ENCODE data around the gene ODAD3. TPM values are rescaled to one million over a fixed set of nuclear protein-coding genes. Genes with fewer than 3 reads are reported as not detected.
"Not testable (repeated sequence)": the region's sequence is repeated elsewhere in the genome, so short reads cannot be mapped to it uniquely, and the experiment has no call there.

The ODAD3 gene
- total RNA-seq, 2 donors from 2014 or later = 0.30 to 0.95 TPM

DNA sequence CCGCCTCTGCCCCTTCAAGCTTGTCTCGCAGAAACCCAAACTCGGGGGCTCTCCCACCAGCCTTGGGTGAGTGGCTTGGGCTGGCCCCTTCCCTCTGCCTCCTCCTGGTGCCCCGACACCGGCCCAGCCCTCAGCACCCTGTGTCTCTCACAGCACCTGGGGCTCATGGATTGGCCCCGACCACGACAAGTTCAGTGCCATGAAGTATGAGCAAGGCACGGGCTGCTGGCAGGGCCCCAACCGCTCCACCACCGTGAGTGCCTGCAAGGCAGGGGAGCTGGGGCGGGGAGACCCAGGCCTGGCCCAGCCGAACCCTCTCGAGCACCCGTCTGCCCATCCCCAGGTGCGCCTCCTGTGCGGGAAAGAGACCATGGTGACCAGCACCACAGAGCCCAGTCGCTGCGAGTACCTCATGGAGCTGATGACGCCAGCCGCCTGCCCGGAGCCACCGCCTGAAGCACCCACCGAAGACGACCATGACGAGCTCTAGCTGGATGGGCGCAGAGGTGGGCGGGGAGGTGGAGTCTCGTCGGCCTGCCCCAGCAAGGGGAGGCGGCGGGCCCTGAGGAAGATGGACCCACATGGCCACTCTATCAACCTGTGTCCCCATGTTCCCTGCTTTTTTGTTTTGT lies 14.1 kb upstream of the ODAD3 start:
- DNase-seq (ENCODE audit: low spot score in 2 of 2) (no peak), ATAC-seq (no peak)
- H3K9me3 Mint-ChIP-seq = no peaks in the 10 kb centered on the region
- H3K27ac Mint-ChIP-seq = no peak overlapping the region
- no peaks in the 10 kb centered on the region for H3K36me3 Mint-ChIP-seq

DNA sequence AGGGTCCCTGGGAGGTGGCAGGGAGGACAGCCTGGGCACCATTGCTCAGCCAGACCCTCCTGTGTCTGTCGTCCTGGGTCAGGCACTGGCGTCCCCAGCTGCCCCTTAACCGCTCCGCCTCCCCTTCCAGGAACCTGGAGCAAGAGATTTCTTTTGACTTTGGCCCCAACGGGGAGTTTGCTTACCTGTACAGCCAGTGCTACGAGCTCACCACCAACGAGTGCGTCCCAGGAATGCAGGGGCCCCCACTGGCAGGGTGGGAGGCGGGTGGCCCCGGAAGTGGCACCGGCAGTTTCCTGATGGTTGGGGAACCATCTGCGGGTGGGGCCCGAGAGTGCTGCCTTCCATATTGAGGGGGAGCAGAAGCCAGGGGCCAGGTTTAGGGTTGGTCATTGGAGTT lies 13.5 kb upstream of the ODAD3 start:
- H3K36me3 Mint-ChIP-seq = no peaks in the 10 kb centered on the region
- no peak for DNase-seq (ENCODE audit: low spot score in 2 of 2)
- no peak for ATAC-seq
- H3K27ac Mint-ChIP-seq = no peak overlapping the region
- H3K9me3 Mint-ChIP-seq = no peaks in the 10 kb centered on the region

DNA sequence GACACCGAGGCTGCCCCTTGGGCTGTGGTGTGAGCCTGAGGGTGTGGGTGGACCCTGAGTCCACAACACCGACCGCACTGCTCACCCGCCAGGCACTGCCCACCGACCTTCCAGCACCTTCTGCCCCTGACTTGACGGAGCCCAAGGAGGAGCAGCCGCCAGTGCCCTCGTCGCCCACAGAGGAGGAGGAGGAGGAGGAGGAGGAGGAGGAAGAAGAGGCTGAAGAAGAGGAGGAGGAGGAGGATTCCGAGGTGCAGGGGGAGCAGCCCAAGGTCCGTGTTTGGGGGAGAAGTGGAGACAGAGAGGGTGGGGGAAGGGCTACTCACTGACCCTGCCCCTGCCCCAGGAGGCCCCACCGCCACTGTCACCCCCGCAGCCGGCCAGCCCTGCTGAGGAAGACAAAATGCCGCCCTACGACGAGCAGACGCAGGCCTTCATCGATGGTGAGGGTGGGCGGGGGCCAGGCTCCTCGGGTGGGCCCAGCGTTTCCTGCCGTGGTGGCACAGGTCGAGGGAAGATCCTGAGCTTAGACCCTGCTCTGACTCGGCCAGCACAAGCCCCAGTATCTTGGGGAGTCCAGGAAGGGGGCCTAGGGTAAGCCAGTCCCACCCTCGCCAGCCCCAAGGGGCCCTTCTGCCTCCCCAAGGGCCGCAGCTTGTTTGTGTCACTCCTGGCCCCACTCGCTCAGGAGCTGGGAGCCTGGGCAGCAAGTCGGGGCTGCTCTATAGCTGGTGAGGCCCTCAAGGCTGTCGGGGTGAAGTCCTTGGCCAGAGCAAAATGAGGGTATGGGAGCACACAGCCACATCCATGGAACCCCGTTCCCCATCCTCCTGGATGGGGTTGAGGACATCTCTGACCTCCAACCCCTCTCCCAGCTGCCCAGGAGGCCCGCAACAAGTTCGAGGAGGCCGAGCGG lies 12.7 kb upstream of the ODAD3 start:
- DNase-seq (ENCODE audit: low spot score in 2 of 2) (no peak), ATAC-seq (no peak)
- no peaks in the 10 kb centered on the region for H3K36me3 Mint-ChIP-seq
- no peaks in the 10 kb centered on the region for H3K9me3 Mint-ChIP-seq
- no peak overlapping the region for H3K27ac Mint-ChIP-seq

DNA sequence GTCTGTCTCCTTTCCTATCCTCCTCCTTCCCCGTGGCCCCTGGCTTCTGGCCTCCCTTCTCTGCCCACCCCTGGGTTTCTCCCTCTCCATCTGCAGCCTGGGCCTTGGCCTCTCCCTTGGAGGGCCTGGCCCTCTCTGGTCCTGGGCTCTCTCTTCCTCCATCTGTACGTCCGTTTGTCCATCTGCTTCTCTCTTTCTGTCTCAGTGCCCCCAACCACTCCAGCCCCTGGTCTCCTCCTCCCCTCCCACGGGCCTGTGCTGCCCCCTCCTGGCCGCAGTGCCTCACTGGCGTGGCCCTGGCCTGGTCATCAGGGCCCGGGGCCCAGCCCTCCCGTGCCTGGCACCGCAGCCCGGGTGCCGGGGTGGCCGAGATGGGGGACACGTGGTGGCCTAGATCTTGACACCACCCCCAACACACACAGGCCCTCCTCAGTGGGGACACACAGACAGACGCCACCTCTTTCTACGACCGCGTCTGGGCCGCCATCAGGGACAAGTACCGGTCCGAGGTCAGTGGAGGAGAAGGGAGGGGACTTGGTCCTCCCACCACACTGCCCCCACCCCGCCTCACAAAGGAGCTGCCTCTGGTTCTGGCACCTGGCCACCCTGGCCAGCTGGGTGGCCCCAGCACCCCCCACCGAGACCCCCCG lies 11.9 kb upstream of the ODAD3 start:
- Mint-ChIP-seq H3K9me3 (no peaks in the 10 kb centered on the region), H3K36me3 (peaks cover 0 to 5% of the 10 kb centered on the region in 2 donors), H3K27ac (peak overlapping the region in 1 of 2 donors; percentile 79)
- DNase-seq (ENCODE audit: low spot score in 2 of 2) (peak in 1 of 2 donors; percentile 68), ATAC-seq (peak; percentile 70 to 71)

DNA sequence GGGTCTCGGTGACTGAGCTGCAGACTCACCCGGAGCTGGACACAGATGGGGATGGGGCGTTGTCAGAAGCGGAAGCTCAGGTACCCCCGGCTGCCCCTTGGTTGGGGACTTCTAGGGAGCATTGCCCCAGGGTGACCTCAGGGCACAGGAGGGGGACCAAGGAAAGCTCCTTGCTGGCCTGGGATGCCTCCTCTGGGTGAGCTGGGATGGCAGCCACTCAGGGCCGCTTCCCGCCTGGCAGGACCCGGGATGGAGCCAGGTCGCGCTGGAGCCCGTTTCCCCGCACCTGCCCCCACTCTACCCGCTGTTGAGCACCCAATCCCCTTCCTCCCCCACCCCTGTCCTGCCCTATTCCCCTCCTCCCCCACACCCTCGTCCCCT lies 11.3 kb upstream of the ODAD3 start:
- ATAC-seq = no peak
- Mint-ChIP-seq H3K9me3 (no peaks in the 10 kb centered on the region), H3K27ac (no peak overlapping the region), H3K36me3 (peaks cover 0 to 7% of the 10 kb centered on the region in 2 donors)
- DNase-seq (ENCODE audit: low spot score in 2 of 2) = no peak

DNA sequence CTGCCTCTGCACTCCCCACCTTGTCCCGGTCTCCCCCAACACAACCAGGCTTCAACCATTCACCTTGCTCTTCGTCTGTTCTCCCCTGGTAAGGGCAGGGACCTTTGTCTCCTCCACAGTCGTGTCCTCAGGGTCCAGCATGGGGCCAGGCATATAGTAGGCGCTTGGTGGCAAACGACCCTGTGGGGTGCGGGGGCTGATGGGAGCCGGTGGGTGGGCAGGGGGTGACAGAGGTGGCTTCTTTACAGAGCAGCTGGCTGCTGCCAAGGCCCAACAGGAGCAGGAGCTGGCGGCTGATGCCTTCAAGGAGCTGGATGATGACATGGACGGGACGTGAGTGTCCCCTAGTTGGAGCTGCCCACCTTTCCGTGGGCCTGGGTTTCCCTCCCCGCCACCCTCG lies 10.2 kb upstream of the ODAD3 start:
- no peak for ATAC-seq
- H3K9me3 Mint-ChIP-seq = no peaks in the 10 kb centered on the region
- H3K27ac Mint-ChIP-seq = peak overlapping the region in 1 of 2 donors; percentile 50
- DNase-seq (ENCODE audit: low spot score in 2 of 2) = no peak
- peaks cover 0 to 14% of the 10 kb centered on the region in 2 donors for H3K36me3 Mint-ChIP-seq

DNA sequence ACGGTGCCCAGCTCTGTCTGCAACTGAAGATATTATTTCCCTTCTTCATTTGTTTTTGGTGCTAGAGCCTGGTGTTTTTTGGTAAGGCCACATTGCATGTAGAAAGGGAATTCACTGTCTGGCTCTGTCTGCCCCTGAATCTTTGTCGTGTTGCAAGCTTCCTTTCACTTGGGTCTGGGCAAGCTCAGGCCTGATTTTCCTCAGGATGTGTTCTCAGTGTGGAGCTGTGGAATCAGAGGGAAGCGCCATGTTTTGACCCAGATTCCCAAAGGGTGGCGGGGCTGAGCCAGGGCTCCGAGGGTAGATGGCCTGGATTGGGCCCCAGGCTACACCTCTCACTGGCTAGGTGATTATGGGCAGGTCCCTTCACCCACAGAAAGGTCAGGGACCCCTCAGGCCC lies 9.1 kb upstream of the ODAD3 start:
- DNase-seq (ENCODE audit: low spot score in 2 of 2) = no peak
- H3K27ac Mint-ChIP-seq = peak overlapping the region in 1 of 2 donors; percentile 23
- peaks cover 0 to 14% of the 10 kb centered on the region in 2 donors for H3K36me3 Mint-ChIP-seq

DNA sequence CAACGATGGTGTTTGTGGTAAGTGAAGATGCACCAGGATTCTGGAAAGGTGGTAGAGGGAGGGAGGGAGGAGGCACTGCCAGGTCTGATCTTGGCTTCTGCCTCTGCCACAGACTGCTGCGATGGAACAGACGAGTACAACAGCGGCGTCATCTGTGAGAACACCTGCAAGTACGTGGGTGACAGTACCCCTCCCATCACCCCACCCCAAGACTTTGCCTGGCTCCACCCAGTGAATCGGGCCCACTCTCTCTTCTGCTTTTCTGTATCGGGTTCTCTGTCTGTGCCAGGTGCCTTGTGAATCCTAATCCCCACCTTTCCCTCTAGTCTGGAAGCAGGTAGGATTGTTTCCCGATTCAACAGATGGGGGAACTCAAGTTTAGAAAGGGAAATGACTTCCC lies 3.0 kb upstream of the ODAD3 start:
- H3K27ac Mint-ChIP-seq = peak overlapping the region in 1 of 2 donors; percentile 94
- no peak for DNase-seq (ENCODE audit: low spot score in 2 of 2)
- peaks cover 15 to 29% of the 10 kb centered on the region in 2 donors for H3K36me3 Mint-ChIP-seq
- no peak for ATAC-seq
- no peaks in the 10 kb centered on the region for H3K9me3 Mint-ChIP-seq

More for the DNA sequence above, 9.1 kb upstream of the ODAD3 start:
- no peaks in the 10 kb centered on the region for H3K9me3 Mint-ChIP-seq
- ATAC-seq = no peak

DNA sequence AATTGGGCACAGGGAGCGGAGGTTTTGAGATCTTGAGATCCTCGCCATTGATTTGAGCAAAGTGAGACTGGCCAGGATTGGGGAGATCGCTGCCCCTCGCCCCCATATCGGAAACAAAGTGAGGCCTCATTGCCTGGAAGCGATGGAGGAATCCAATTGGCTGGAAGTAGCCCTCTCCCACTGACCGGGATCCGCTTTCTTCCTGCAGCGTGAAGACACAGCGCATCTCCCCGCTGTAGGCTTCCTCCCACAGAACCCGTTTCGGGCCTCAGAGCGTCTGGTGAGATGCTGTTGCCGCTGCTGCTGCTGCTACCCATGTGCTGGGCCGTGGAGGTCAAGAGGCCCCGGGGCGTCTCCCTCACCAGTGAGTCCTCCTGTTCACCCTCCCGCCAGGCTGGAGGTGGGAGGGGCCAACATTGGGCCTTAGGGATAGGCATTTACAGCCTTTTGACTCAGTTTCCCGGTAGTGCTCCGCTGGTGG lies 952 bp upstream of the ODAD3 start:
- ATAC-seq (no peak), DNase-seq (ENCODE audit: low spot score in 2 of 2) (no peak)
- H3K27ac Mint-ChIP-seq = peak overlapping the region; percentile 84 to 99
- H3K9me3 Mint-ChIP-seq = no peaks in the 10 kb centered on the region
- peaks cover 15 to 18% of the 10 kb centered on the region in 2 donors for H3K36me3 Mint-ChIP-seq

DNA sequence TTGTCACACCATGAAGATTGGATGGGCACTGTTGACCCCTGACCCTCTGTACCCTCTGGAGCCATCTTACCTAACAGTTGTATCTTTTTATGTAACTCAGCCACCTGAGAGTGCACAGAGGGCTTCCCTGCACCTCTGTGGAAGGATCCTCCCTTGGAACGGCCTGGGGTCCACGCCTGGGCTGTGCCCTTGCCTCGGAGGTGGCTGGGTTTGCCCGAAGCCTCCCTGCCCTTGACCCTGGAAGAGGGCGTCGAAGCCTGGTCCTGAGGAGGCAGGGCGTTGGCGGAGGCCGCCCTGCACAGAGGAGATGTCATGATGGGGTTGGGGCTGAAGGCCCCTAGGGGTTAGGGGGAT lies 241 bp downstream of the ODAD3 start:
- H3K27ac Mint-ChIP-seq = peak overlapping the region; percentile 84 to 99
- peak; percentile 12 to 25 for ATAC-seq
- H3K9me3 Mint-ChIP-seq = no peaks in the 10 kb centered on the region
- H3K36me3 Mint-ChIP-seq = peaks cover 15% of the 10 kb centered on the region in 2 donors
- DNase-seq (ENCODE audit: low spot score in 2 of 2) = no peak

DNA sequence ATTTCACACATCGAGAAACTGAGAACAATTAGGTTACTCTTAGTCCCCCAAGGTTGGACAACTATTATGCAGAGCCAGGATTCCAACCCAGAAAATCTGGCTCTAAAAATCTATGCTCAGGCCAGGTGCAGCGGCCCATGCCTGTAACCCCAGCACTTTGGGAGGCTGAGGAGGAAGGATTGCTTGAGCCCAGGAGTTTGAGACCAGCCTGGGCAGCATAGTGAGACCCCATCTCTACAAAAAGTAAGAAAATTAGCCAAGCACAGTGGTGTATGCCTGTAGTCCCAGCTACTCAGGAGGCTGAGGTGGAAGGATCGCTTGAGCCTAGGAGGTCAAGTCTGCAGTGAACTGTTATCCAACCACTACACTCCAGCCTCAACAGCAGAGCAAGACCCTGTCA lies 1.4 kb downstream of the ODAD3 start:
- Mint-ChIP-seq H3K27ac (peak overlapping the region in 1 of 2 donors; percentile 37), H3K36me3 (peaks cover 15% of the 10 kb centered on the region in 2 donors)
- not testable (repeated sequence) for DNase-seq (ENCODE audit: low spot score in 2 of 2); ATAC-seq; H3K9me3 Mint-ChIP-seq

DNA sequence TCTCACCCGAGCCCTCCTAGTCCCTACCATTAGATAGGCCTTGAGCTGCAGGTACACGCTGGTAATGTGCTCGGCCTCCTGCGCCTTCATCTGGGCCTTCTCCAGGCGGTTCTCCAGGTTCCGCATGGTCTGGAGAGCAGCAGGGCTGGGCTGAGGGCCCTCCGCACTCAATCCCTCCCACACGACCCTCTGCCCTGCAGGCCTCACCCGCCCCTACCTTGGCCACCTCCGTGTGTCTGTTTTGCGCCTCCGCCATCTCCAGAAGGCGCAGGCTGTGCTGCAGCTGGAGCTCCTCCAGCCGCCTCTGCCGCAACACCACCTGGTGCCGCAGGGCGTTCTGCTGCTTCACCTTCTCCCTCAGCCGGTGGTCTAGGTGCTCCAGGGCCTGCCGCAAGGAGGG lies 8.3 kb downstream of the ODAD3 start:
- Mint-ChIP-seq H3K27ac (no peak overlapping the region), H3K36me3 (peaks cover under 1 to 2% of the 10 kb centered on the region in 2 donors), H3K9me3 (no peaks in the 10 kb centered on the region)
- DNase-seq (ENCODE audit: low spot score in 2 of 2) (no peak), ATAC-seq (no peak)

DNA sequence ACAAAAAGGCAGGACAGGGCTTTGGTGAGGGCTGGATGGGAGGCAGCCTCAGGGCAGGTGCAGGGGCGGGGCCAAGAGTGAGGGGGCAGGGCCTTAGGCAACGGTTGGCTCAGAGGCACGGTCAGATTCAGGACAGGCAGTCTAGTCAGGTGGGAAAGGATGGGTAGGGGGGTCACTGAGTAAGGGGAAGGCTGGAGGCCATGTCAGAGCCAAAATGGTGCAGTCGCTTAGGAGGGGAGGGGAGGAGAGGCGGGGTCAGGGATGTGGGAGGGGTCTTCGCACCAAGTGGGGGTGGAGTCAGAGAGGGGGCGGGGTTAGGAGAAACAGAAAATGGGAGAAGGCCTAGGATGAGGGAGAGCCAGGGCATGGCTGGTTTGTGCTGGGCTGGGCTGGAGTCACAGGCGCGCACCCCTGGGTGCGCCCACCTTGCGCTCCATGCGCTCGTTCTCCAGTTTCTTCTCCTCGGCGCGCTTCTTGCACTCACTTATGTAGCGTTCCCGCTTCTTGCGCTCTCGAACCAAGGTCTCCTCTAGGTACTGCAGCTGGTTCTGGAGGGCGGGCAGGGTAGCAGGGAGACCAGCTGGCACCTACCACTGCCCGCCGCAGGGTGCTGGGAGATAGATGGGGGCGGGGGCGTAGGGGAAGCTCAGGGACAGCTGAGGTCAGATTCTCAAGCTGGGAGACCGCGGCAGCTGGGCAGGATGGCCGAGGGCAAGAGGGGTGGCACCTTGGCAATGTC lies 9.0 kb downstream of the ODAD3 start:
- DNase-seq (ENCODE audit: low spot score in 2 of 2) = no peak
- Mint-ChIP-seq H3K36me3 (peaks cover 4 to 6% of the 10 kb centered on the region in 2 donors), H3K9me3 (no peaks in the 10 kb centered on the region), H3K27ac (no peak overlapping the region)
- ATAC-seq = no peak

DNA sequence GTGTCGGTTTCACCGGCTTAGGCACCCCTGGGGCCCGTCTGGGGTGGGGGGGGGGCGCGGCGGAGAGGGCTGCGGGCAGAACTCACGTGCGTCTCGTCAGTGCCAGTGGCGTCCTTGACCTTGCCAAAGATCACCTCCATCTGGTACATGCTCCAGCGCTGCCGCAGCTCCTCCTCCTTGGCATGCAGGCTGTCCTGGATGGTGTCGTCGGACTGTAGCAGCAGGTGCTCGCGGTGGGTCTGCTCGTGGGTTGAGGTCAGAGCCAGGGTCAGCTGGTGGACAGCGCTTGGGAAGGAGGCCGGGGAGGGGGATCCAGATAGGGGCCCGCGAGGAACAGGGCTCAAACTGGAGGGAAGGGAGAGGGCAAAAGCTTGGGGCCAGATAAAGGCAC lies 11.1 kb downstream of the ODAD3 start:
- peaks cover 4 to 6% of the 10 kb centered on the region in 2 donors for H3K36me3 Mint-ChIP-seq
- no peaks in the 10 kb centered on the region for H3K9me3 Mint-ChIP-seq
- ATAC-seq = no peak

DNA sequence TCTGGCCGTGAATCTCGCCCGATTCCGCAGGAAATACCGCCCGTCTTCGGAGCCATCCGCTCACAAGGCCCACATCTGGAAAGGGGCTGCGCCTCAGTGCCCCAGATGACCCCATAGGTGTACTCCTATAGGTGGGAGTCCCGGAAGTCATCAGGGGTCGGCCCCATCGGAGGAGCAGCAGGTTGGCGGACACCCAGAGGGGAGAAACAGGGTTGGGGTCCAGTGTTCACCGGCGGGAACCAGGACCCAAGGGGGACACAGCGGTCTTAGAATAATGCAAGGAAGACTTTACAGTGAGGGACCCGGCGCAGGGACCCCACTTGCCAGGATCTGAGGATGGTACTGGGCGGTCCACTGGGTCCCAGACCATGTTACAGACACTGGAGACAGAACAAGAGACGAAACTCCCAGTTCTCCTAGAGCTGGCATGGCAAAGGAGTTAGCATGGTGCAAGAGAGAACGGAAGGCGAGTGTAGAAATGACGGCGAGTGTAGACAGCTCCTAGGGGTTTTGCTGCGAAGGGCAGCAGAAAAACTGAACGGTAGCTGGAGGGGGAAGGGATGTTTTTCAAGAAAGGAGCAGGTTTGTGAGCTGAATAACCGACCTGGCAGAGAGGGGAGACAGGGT lies 11.6 kb downstream of the ODAD3 start:
- no peak overlapping the region for H3K27ac Mint-ChIP-seq
- DNase-seq (ENCODE audit: low spot score in 2 of 2) = no peak
- peaks cover 4 to 6% of the 10 kb centered on the region in 2 donors for H3K36me3 Mint-ChIP-seq
- no peaks in the 10 kb centered on the region for H3K9me3 Mint-ChIP-seq
- ATAC-seq = no peak

More for the DNA sequence above, 11.1 kb downstream of the ODAD3 start:
- DNase-seq (ENCODE audit: low spot score in 2 of 2) = no peak
- H3K27ac Mint-ChIP-seq = no peak overlapping the region
